GM19468 (cell line): Measurements from ENCODE around the gene ZNF526.
A peak's percentile ranks its signal among the peaks of the same experiment; 100 is the strongest.

Experiments
- ATAC-seq: cut with Tn5 transposase; IDR thresholded peaks from one replicate; pipeline ENCODE4 v1.9.1; 2021; ENCODE audit warnings: mild to moderate bottlenecking, moderate library complexity, moderate number of reproducible peaks; ENCODE audit not compliant: unreplicated experiment; ENCODE audit errors: extremely low read depth

The ZNF526 gene

DNA sequence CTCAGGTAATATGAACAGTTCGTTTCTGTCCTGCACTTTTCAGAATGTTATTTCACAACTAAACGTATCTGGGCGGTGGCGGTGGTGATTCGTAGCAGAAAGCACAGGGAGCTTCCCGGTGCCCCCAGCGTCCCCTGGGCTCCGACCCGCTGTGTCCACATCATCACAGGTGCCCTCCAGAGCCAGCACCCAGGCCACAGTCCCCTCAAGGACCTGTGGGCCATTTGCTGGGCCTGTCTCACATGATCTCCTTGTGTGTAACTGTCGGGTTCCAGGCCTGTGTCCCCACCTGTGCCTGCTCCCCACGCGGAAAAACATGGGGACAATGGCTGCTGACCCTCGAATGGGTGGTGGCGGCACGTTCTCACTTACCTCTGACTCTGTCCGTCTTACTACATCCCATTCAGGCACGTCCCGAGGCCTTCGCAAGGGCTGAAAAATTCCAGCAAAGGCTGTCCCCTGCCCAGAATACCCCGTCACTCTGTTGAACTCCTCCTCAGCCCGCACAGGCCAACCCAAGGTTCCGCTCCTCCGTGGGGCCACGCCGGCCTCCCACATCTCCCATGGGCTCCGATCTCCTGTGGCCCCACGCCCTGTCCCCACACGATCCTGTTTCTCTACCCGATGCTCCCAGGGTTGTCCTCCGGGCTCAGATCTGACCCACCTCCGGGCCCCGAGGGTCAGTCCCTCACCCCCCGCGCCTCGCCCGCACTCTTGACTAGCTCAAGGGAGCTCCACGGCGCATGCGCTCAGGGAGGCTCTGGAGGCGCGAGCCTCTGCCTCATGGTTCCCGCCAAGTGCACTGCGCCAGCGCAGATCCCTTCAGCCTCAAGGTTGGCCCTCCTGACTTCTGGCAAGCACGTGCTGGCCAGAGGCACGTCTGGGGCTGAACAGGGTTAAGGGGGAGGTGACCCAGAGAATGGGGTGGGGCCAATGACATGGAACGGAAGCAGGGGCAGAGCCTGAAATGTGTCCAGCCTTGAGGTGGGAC, 23.8 kb upstream of the ZNF526 start:
- no peak for ATAC-seq

DNA sequence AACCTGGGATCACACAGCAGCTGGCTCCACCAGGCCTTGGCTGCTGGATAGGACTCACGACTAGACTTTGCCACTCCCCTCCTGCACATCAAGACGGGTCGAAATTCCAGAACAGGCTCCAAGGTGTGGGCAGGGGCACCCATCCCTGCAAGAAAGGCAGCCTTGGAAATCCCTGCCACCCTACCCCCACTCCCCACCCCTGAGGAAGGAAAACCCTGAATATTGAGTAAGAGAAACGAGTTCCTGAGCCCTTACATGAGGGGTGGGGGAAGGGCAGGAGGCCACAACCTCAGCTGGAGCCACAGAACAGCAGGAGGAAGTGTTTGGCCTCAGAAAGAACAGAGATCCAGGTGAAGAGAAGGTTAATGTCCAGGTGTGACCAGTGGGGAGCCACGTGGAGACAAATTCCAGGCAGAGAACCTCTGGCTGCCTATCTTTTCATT, 22.7 kb upstream of the ZNF526 start:
- no peak for ATAC-seq

GRCh38 chr19:42198676-42199439, 21.3 kb upstream of the ZNF526 start:
- ATAC-seq, result peak; percentile 25

GRCh38 chr19:42199440-42200115, 20.5 kb upstream of the ZNF526 start:
- peak; percentile 36 for ATAC-seq

GRCh38 chr19:42200116-42200715, 19.9 kb upstream of the ZNF526 start:
- ATAC-seq, result no peak

GRCh38 chr19:42201489-42202289, 18.4 kb upstream of the ZNF526 start:
- ATAC-seq, result no peak

GRCh38 chr19:42202290-42202880, 17.7 kb upstream of the ZNF526 start:
- no peak for ATAC-seq

GRCh38 chr19:42203700-42204099, 16.4 kb upstream of the ZNF526 start:
- no peak for ATAC-seq

DNA sequence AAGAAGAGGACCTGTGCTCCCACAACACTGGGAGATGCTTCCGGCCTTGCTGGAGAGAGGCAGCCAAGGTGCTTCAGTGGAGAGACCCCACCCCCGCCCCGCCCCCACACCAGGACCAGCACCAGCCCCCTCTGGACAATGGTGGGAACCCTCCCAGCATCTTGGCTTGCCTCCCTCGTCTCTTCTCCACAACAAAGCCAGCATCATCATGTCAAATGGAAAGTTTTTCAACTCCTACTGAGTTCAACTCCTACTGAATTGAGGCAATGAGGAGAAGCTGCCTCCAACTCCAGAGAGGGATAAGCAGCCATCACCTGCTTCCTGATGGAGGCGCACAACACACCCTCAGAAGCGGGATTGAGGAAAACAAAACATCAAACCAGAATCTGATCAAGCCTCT, 15.4 kb upstream of the ZNF526 start:
- no peak for ATAC-seq

DNA sequence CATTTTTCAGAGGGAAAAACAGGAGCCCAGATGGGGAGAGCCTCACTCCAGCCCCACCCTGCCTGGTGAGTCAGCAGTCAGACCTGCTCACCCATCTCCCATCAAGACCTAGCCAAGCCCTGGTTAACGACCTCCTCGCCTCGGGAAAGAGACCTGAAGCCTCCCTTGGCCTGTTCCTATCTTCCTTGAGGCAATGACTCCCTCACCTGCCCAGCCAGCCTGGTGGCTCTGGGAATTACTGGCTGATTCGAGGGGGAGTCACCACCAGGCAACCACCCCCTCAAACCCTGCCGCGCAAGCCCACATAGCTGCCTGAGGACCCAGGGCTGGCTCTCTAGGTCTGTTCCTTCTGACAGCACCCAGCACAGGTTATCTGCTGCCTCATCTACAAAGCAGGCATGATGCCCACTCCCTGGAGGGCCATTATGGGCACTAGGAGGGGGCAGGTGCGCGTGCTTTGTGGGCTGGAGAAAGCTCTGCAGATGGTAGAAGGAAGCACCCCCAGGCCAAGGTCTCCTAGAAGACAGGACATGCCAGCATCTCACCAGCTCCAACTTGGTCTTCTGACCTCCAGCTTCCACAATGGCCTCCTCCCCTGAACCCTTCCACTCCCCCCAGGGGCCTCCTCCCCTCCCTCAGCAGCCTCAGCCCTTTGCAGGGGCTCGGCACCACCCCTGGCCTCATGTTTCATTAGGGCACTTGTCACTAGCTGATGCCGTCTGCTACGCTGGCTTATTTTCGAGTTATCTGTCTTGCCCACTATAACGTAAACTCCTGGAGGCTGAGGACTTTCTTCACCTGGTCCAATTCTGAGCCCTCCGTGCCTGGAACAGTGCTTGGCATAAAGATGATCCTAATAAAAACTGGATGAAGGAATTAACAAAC, 13.0 kb upstream of the ZNF526 start:
- no peak for ATAC-seq

DNA sequence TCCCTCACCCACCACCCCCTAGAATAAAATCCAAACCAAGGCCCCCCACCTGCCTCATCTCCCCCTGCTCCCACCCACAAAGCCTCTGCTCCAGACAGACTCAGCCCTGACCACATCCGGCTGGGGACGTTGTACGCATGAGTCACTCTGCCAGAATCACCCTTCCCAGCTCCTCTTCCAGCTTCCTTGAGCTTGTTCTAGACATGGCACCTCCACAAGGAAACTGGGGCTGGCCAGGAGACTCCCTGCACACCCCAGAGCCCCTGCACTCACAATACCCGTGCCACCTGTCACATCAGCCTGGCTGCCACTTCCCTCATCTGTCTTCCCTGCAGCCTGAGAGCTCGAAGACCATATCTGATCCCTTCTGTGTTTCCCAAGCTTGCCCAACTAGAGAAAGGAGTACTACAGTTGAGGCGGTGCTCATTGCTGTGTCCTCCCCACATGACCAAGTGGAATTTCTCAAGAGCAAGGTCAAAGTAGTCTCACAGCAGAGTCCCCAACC, 12.3 kb upstream of the ZNF526 start:
- ATAC-seq, result no peak

GRCh38 chr19:42208612-42209011, 11.5 kb upstream of the ZNF526 start:
- no peak for ATAC-seq

- no peak for ATAC-seq
Measured at GRCh38 chr19:42212886-42213285, 7.2 kb upstream of the ZNF526 start.

GRCh38 chr19:42214810-42215485, 5.2 kb upstream of the ZNF526 start:
- no peak for ATAC-seq

DNA sequence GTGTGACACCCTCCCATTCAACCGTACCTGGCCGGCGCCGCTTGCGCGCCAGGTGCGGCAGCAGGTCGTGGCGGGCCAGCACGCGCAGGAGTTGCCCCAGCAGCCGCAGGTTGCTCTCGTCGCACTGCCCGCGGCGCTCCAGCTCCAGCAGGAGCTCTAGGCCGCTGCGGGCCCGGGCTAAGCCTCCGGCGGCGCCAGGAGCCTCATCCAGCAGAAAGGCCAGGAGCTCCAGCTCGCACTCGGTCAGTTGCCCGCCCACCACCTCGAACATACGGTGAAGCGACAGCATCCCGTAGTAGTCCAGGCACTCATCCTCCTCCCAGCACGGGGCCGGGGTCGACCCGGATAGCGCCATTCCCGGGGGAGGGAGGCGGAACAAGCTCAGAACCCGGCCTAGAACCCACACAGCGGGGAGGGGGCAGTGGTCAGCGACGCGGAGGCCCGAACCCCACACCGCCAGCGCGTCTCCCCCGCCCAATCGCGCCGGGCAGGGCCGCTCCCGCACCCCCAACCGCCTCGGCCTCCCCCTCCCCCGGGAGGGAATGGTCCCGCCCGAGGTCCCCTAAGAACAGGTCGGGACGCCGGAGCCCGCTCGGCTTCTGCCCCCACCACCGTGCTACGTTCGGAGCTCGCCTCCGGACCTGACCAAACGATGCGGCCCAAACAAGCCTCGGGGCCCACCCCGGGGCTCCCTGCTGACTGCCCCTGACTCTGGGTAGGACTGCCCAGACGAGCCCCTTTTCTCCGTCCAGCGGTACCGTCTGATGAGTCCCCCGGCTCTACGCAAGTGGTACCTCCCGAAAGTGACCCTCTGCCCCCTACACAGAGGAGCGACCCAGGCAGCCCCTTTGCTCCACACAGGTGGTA, 3.2 kb upstream of the ZNF526 start:
- ATAC-seq, result no peak
